HCT116 (cell line): ENCODE measurements around the gene PKDCC. TPM values are rescaled to one million over a fixed set of nuclear protein-coding genes. Genes with fewer than 3 reads are reported as not detected.

Source experiments
- ATAC-seq: fragments of 200-7000 bp; cut with Tn5 transposase; 2 replicates; pipeline ENCODE4 v1.9.1; 2020; ENCODE audit warnings: mild to moderate bottlenecking, moderate library complexity
- BruUV-seq: library from RNA; stranded (reverse); fragments of 400-500 nt; replicated peaks from 2 replicates; lab custom pipeline; 2021; lab: Mats Ljungman, UMichigan
- CTCF ChIA-PET: fragments of 300-600 bp; sonication (Branson Sonifier 250); formaldehyde crosslinking; loops from one replicate; lab custom pipeline; 2021; ENCODE audit warnings: antibody characterized with exemption; lab: Charles Lee
- POLR2A ChIA-PET: fragments of 300-600, 350-600 bp; sonication (Branson Sonifier 250); formaldehyde crosslinking; loops from one replicate; lab custom pipeline; 2021; ENCODE audit warnings: antibody characterized with exemption; lab: Charles Lee
- RAD21 ChIA-PET, 2 experiments: fragments of 300-600 bp; sonication (Branson Sonifier 250); formaldehyde crosslinking; loops; one replicate each; lab custom pipeline; 2023; ENCODE audit warnings: low total read pairs in 2 of 2; ENCODE audit not compliant: uncharacterized antibody in 2 of 2, unreplicated experiment in 2 of 2, low non-redundant PET in 1 of 2; lab: Charles Lee
- DNase-seq: peaks from one replicate; pipeline ENCODE4 v3.0.0-alpha.2; 2010; ENCODE audit warnings: low read depth, low spot score
- H2AFZ ChIP-seq: fragments of 200-600 bp; shearing (Covaris generic), sonication (generic); 2 replicates; pipeline ENCODE4 v1.6.1; 2017; ENCODE audit warnings: low read depth, mixed run types, mixed read lengths, antibody characterized with exemption, low read length; ENCODE audit not compliant: poor library complexity, severe bottlenecking
- H3K27ac ChIP-seq: 2 replicates; pipeline ENCODE4 v1.5.1; 2012; ENCODE audit warnings: low read depth, low read length
- H3K27me3 ChIP-seq: fragments of 200-600 bp; sonication (generic); 2 replicates; pipeline ENCODE4 v1.6.1; 2016; ENCODE audit warnings: mixed run types, low read length, mixed read lengths; ENCODE audit not compliant: insufficient read depth
- H3K36me3 ChIP-seq, 2 experiments: fragments of 200-500 bp in 1 of 2; fragments of 200-600 bp in 1 of 2; sonication (Bioruptor generic) in 1 of 2; sonication (generic) in 1 of 2; 2 replicates each; pipeline versions ENCODE4 v1.5.1 to v1.6.1; 2014 to 2016; ENCODE audit warnings: low read length in 2 of 2, inconsistent platforms in 1 of 2, mixed read lengths in 1 of 2, mixed run types in 1 of 2; ENCODE audit not compliant: insufficient read depth in 2 of 2, control insufficient read depth in 1 of 2
- H3K4me1 ChIP-seq, 2 experiments: fragments of 200-600 bp in 1 of 2; sonication (generic) in 1 of 2; 2 replicates each; pipeline versions ENCODE4 v1.5.1 to v1.6.1; 2012 to 2017; ENCODE audit warnings: low read length in 2 of 2, inconsistent platforms in 1 of 2, mild to moderate bottlenecking in 1 of 2, mixed read lengths in 1 of 2, mixed run types in 1 of 2, moderate library complexity in 1 of 2; ENCODE audit not compliant: insufficient read depth in 2 of 2, control insufficient read depth in 1 of 2
- H3K4me2 ChIP-seq: fragments of 200-600 bp; sonication (generic); 2 replicates; pipeline ENCODE4 v1.6.1; 2017; ENCODE audit warnings: mixed run types, low read length, mixed read lengths
- H3K4me3 ChIP-seq, 2 experiments: fragments of 200-600 bp in 1 of 2; sonication (generic) in 1 of 2; replicated peaks in 1 of 2; 2 replicates each; pipeline ENCODE4 v1.5.1; 2011 to 2016; ENCODE audit warnings: low read length in 2 of 2, control low read depth in 1 of 2, low read depth in 1 of 2, mild to moderate bottlenecking in 1 of 2, mixed read lengths in 1 of 2, mixed run types in 1 of 2
- H3K79me2 ChIP-seq: fragments of 200-600 bp; sonication (generic); 2 replicates; pipeline ENCODE4 v1.6.1; 2017; ENCODE audit warnings: mild to moderate bottlenecking, mixed run types, low read length, moderate library complexity, mixed read lengths; ENCODE audit not compliant: insufficient read depth
- H3K9ac ChIP-seq: fragments of 200-600 bp; sonication (generic); 2 replicates; pipeline ENCODE4 v1.6.1; 2016; ENCODE audit warnings: low read length, mixed read lengths
- H3K9me2 ChIP-seq: fragments of 200-600 bp; sonication (generic), shearing (Covaris generic); 2 replicates; pipeline ENCODE4 v1.6.1; 2017; ENCODE audit warnings: mixed run types, mild to moderate bottlenecking, moderate library complexity; ENCODE audit not compliant: insufficient read depth
- H3K9me3 ChIP-seq, 2 experiments: fragments of 200-500 bp in 1 of 2; fragments of 200-600 bp in 1 of 2; sonication (Bioruptor generic) in 1 of 2; sonication (generic) in 1 of 2; 2 replicates each; pipeline ENCODE4 v1.6.1; 2014 to 2017; ENCODE audit warnings: low read length in 2 of 2, mixed read lengths in 2 of 2, inconsistent platforms in 1 of 2, low read depth in 1 of 2, mild to moderate bottlenecking in 1 of 2, mixed run types in 1 of 2, moderate library complexity in 1 of 2; ENCODE audit not compliant: control insufficient read depth in 1 of 2, insufficient read depth in 1 of 2
- H4K20me1 ChIP-seq: fragments of 200-600 bp; sonication (generic), shearing (Covaris generic); 2 replicates; pipeline ENCODE4 v1.6.1; 2017; ENCODE audit warnings: mixed run types, mild to moderate bottlenecking, moderate library complexity; ENCODE audit not compliant: insufficient read depth
- MAX ChIP-seq: IDR thresholded peaks from 2 replicates; pipeline ENCODE4 v1.6.1; 2012
- RAD21 ChIP-seq: IDR thresholded peaks from 2 replicates; pipeline ENCODE4 v1.6.1; 2012; ENCODE audit warnings: low read depth, mild to moderate bottlenecking
- SIN3A ChIP-seq: IDR thresholded peaks from 2 replicates; pipeline ENCODE4 v1.6.1; 2012; ENCODE audit warnings: low read depth
- TCF7L2 ChIP-seq: IDR thresholded peaks from 2 replicates; pipeline ENCODE4 v1.7.0; 2011; ENCODE audit warnings: borderline replicate concordance, inconsistent platforms; ENCODE audit not compliant: insufficient read depth, insufficient read length; ENCODE audit errors: extremely low read depth
- ZBTB33 ChIP-seq: IDR thresholded peaks from 2 replicates; pipeline ENCODE4 v1.6.1; 2011; ENCODE audit warnings: mild to moderate bottlenecking, low read length, moderate library complexity; ENCODE audit not compliant: insufficient replicate concordance; ENCODE audit errors: extremely low read depth
- intact Hi-C: fragments of 100-400 bp; cut with micrococcal nuclease; formaldehyde crosslinking; loops from 2 replicates; pipeline ENCODE4 v1.10.0; 2022
- total RNA-seq: library from RNA; stranded (reverse); gene quantifications from one replicate; pipeline ENCODE4 v1.2.1, GENCODE V29; 2021; ENCODE audit not compliant: unreplicated experiment

Gene PKDCC
- total RNA-seq, 1 experiment from 2014 or later = 0.84 TPM

GRCh38 chr2:42076357-42077225 is 28.8 kb downstream of the PKDCC start (continued):
- TF ChIP-seq ZBTB33 (no peak), TCF7L2 (no peak)

GRCh38 chr2:42077343-42077742 is 29.5 kb downstream of the PKDCC start:
- POLR2A ChIA-PET = no interaction called here
- Histone ChIP-seq H3K4me2 (no peak overlapping the region), H3K9me3 (no peaks in the 10 kb centered on the region), H3K79me2 (no peaks in the 10 kb centered on the region), H3K27me3 (peaks cover 15% of the 10 kb centered on the region; the same call in 1 of the 2 replicates), H3K4me3 (no peak overlapping the region), H3K4me1 (no peaks in the 10 kb centered on the region), H3K9me2 (no peaks in the 10 kb centered on the region)
- intact Hi-C loops = no loop called here
- CTCF ChIA-PET = interaction anchor here (0.9 to 1.6 kb wide), 3 partner anchors 208 to 224 kb away, joined by 3 to 5 read pairs (median 4); no protein-coding TSS in a partner anchor
- no peak for DNase-seq
- ATAC-seq = no peak
- TF ChIP-seq RAD21 = peak; percentile 38; the same call in 1 of the 2 replicates
- no peak for TF ChIP-seq SIN3A
- TF ChIP-seq MAX = no peak
- TF ChIP-seq, all 23 proteins: peak for 1
- H3K9ac ChIP-seq = no peak overlapping the region
- RAD21 ChIA-PET = interaction anchor here in 1 of 2 experiments (0.9 kb wide), 1 partner anchor 14 kb away, joined by 3 read pairs; no protein-coding TSS in a partner anchor
- no peaks in the 10 kb centered on the region for H4K20me1 ChIP-seq
- BruUV-seq = no TSS peak
- no peaks in the 10 kb centered on the region for H3K36me3 ChIP-seq
- H3K27ac ChIP-seq = no peak overlapping the region
- no peak overlapping the region for H2AFZ ChIP-seq
